Esophagus squamous epithelium (tissue), 4 donors: ENCODE data around the gene MAPK12.

Source experiments
- CTCF ChIP-seq, 6 experiments: fragments of 450-650 bp in 4 of 6; fragments of 200-600 bp in 2 of 6; sonication (generic) in 2 of 6; IDR thresholded peaks; one replicate each; pipeline ENCODE4 v1.5.1; 2016 to 2019; ENCODE audit warnings: antibody characterized with exemption in 6 of 6, mild to moderate bottlenecking in 4 of 6, moderate library complexity in 4 of 6
- POLR2A ChIP-seq, 4 donors: fragments of 450-650 bp; IDR thresholded peaks; one replicate each; pipeline ENCODE4 v1.6.1; 2017; ENCODE audit warnings: antibody characterized with exemption in 4 of 4, mild to moderate bottlenecking in 4 of 4, moderate library complexity in 3 of 4

- TF ChIP-seq CTCF (IDR thresholded peaks at IDR 0.05) (no peak), POLR2A (IDR thresholded peaks at IDR 0.05) (no peak)
These were observed 13.0 kb downstream of the MAPK12 start for GRCh38 chr22:50248196-50249081.
